Cerebellar cortex (tissue), 1 donor: ENCODE data around the gene RNF38.
A peak's percentile ranks its signal among the peaks of the same experiment; 100 is the strongest.
"Not testable (repeated sequence)": the region's sequence is repeated elsewhere in the genome, so short reads cannot be mapped to it uniquely, and the experiment has no call there.

ENCODE experiments used
- DNase-seq: peaks from one replicate; pipeline ENCODE4 v3.0.0-alpha.2; 2015; ENCODE audit warnings: low spot score

The RNF38 gene

DNA sequence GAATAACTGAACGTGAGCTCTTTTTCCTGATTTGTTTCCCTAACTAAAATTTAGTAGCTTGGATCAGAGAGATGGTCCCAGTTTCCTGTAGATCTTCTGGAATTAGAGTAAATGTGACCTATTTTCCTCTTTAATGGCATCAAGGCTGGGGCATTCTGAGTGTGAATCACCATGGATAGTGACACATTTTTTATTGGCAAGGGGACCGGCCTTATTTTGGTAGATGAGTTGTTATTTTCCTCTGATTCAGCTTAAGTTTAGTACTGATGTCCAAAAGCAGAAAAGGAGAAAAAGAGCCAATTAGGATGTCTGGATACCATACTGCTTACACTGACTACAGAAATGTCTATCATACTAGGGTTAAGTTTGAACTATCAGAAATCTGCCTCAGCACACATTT, 68.1 kb downstream of the RNF38 start:
- no peak for DNase-seq

DNA sequence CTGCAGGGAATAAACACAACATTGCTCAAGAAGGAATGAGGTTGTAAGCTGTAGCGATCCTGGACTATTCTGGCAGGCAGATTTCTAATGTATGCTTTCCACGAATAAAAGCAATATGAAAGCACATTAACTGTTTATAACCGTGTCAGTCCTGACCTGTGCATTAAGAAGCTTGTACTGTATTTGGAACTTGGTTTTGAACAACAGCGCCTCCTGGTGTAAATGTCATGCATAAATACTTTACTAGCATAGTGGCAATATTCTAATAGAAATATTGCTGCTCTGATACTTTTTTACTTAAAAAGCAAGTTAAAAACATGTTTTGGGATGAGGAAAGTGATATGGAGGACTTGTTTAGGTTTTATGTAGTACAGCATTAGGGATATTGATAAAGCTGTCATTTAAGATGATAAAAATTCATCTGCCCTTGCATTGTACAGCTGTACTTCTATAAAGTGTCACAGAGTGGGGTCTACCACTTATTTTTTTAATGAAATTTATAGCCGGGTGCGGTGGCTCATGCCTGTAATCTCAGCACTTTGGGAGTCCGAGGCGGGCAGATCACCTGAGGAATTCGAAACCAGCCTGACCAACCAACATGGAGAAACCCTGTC, 71.2 kb downstream of the RNF38 start:
- peak; percentile 77 for DNase-seq

- no peak for DNase-seq
These were observed 74.8 kb downstream of the RNF38 start for GRCh38 chr9:36325081-36325828.

DNA sequence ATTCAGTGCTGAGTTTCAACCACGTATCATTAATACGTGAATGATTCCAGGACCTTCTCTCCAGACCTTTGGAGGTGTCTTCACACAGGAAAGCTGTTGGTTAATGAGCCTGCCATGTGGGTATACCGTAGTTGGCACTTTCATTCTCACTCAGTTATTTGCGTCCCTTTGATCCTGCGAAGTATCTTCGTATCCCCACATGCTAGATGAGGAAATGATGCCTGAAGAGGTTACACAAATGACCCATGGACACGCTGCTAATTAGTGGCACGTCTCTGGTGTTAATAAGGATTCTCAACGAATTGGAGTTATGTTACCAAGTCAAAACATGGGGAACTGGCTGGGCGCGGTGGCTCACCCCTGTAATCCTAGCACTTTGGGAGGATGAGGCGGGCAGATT, 76.1 kb downstream of the RNF38 start:
- DNase-seq: no peak

GRCh38 chr9:36322462-36322861, 77.6 kb downstream of the RNF38 start:
- DNase-seq: no peak

- not testable (repeated sequence) for DNase-seq
These were observed 78.2 kb downstream of the RNF38 start for GRCh38 chr9:36321903-36322302.

GRCh38 chr9:36320466-36320865, 79.6 kb downstream of the RNF38 start:
- no peak for DNase-seq

DNA sequence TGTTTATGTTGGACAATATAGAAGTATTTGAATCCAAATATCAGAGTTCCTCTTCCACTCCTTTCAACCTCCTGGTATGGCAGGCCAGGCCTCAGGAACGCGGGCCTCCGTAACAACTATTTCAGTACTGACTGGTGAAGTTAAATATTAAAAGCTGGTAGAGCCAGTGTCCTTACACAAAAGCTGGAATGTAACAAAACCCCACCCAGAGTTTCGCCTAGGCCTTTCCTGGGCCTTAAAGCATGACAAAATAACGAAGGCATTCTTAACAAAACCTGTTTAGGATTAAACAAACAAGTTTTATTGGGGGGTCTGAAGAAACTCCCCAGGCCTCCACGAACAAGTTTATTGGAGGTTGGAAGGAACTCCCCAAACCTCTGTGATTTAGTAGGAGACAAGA, 80.3 kb downstream of the RNF38 start:
- DNase-seq: no peak

DNA sequence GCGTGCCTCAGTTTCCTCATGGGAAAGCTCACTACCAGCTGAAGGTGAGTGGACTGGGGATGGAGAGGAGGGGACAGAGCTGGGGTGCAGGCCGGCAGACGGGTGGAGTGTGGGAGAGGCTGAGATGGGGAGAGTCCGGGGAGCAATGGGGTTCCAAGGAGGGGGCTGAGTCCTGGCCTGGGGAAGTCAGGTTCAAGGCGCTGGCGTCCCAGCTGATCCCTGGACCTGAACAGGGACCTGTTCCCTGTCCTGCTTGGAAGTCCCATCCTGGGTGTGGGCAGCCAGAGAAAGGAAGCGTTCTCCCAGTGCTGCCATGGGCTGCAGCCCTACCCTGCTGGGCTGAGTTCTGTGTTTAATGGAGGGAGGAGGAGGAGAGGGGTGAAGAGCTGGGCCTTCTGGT, 80.9 kb downstream of the RNF38 start:
- no peak for DNase-seq

DNA sequence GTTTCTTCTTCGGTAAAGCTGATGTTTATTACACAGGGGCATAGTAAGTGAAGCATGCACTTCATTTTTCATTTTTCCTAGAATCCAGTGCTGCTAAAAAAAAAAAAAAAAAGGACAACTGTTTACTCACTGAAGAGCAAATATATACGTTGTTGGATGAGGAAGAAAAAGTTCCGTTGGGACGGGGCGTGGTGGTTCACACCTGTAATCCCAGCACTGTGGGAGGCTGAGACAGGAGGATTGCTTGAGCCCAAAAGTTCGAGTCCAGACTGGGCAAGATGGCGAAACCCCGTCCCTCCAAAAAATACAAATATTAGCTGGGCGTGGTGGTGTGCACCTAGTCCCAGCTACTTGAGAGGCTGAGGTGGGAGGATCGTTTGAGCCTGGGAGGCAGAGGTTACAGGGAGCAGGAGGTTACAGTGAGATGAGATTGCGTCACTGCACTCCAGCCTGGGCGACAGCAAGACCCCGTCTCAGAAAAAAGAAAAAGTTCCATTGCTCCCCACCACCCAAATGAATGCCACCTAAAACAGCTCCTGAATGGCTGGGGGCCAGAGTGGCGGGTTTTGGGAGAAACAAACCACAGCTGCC, 81.8 kb downstream of the RNF38 start:
- no peak for DNase-seq

- DNase-seq: no peak
These were observed 82.3 kb downstream of the RNF38 start for GRCh38 chr9:36317766-36318165.

DNA sequence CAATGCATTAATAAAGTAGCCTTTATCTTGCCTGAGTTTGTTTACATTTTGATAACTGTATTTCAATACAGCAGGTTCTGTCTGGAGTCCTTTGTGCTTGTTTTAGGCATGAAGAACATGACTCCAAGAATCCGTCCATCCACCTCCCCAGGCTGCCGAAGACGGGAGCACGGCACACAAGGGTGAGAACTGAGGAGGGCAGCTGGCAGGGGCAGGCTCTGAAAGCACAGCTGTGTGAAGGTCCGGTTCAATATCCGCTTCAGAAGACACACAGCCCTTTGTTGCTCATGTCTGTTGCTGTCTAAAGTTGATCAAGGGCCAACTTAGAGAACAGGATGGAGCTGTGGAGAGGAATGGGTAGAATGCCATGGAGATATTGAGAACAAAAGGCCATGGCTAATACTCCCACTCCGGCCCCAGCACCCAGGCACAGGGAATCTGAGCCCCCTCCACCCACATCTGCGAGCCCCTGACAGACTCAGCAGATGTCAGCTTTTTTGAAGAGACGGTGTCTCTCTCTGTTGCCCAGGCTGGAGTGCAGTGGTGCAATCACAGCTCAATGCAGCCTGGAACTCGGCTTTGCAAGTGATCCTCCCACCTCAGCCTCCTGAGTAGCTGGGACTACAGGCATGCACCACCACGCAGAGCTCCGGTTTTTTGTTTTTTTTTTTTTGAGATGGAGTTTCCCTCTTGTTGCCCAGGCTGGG, 83.3 kb downstream of the RNF38 start:
- no peak for DNase-seq

DNA sequence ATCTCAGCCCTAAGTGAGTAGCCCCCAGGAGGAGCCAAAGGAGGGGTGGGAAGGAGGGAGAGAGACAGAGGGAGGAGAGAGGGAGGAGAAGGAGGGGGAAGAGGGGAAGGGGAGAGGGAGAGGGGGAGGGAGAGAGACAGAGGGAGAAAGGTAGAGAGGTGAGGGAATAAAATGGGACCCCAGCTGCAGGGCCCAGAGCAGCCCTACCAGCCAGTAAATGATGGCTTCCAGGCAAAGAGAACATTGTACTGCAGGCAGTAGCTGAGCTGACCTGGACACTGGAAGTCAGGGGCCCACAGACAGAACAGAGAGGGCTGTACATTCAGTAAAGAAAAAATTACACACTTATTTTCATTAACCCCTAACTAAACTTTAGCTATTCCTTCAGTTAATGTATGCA, 84.0 kb downstream of the RNF38 start:
- no peak for DNase-seq

- no peak for DNase-seq
These were observed 84.8 kb downstream of the RNF38 start for GRCh38 chr9:36315283-36315682.

- no peak for DNase-seq
These were observed 85.3 kb downstream of the RNF38 start for GRCh38 chr9:36314740-36315139.

DNA sequence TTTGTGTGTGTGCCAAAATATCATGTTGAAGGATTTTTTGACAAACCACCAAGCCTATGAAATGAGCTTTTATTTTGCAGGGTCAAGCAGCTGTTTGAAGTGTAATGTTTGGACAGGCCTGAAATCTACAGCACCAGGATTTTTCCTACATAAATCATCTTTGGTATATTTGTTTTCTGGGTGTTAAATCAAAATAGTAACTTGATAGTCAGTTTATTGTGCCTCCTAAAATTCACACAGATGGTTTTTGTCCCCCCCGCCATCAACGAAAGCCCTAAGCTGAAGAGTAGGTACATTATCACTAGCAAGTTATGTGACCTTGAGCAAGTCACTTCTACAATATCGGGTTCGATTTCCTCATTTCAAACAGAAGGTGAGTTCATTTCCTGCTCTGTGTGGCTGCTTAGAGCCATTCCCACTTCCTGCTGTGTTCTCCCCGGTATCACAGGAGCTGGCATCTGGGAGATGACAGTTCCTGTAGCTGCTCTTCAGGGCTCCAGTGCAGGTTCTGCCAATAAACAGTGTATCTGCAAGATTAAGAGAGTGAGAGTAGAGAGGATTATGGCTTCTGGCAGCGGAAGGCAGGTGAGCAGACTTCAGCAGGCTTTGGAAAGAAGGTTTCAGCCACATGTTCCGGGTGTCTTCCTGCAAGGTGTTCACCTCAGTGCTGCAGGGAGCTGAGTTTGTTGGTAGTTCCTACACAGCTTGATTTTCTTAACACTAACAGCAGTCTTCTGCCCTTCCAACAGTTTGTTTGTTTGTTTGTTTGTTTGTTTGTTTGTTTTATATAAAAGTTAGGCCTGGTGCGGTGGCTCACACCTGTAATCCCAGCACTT, 93.4 kb downstream of the RNF38 start:
- DNase-seq: no peak

GRCh38 chr9:36304366-36304765, 95.7 kb downstream of the RNF38 start:
- not testable (repeated sequence) for DNase-seq

GRCh38 chr9:36301227-36301626, 98.8 kb downstream of the RNF38 start:
- DNase-seq: no peak

GRCh38 chr9:36298566-36298965, 101.5 kb downstream of the RNF38 start:
- DNase-seq: no peak

DNA sequence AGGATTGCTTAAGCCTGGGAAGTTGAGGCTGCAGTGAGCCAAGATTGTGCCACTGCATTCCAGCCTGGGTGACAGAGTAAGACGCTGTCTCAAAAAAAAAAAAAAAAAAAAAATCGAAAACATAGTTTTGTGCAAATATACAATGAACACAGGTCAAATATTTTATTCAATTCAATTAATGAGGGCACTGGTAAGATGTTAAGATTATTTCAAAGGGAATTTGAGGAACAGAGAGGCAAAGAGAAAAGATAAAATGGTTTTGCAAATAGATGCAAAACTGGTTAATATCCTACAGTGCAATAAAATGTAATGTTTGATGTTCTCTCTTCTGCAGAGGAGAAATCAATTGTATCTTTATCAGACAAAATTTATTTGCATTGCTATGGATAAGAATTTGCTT, 102.3 kb downstream of the RNF38 start:
- no peak for DNase-seq

- DNase-seq: not testable (repeated sequence)
These were observed 105.1 kb downstream of the RNF38 start for GRCh38 chr9:36294996-36295395.

DNA sequence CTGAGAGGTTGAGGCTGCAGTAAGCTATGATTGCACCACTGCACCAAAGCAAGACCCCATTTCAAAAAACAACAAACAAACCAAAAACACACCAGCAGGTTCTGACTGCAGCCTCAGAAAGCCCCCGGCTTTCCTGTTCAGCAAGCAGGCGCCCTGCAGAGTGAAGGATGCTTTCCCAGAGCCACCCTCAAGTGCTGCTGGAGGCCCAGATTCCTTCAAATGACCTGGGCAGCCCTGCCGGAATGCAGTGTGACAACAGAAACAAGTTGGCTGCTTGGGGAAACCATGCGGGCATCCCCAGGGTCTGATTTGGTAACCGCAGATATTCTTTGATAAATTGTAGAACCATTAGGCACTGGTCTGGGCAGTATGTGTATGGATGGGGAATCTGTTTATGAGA, 106.2 kb downstream of the RNF38 start:
- DNase-seq: no peak
